K562 (cell line): ENCODE data around the gene ARL8A. TPM values are rescaled to one million over a fixed set of nuclear protein-coding genes. Genes with fewer than 3 reads are reported as not detected.
A peak's percentile ranks its signal among the peaks of the same experiment; 100 is the strongest.

Experiments
- BACH1 ChIP-seq: fragments of 200-800 bp; sonication (Bioruptor generic); IDR thresholded peaks from 2 replicates; pipeline ENCODE4 v1.6.1; 2016; ENCODE audit warnings: missing genetic modification characterization, missing compliant biosample characterization
- BCL6 ChIP-seq: fragments of 250-450 bp; sonication (Bioruptor Pico); IDR thresholded peaks from 2 replicates; pipeline ENCODE4 v1.4.0; 2020
- CBFB ChIP-seq: sonication (generic); formaldehyde crosslinking; IDR thresholded peaks from 2 replicates; pipeline ENCODE4 v1.4.0; 2020; ENCODE audit warnings: mild to moderate bottlenecking, missing genetic modification reagents
- DEAF1 ChIP-seq: fragments of 450-650 bp; formaldehyde crosslinking; IDR thresholded peaks from 2 replicates; pipeline ENCODE4 v1.4.0; 2020; ENCODE audit warnings: mild to moderate bottlenecking, moderate library complexity
- DIDO1 ChIP-seq: fragments of 450-650 bp; IDR thresholded peaks from 2 replicates; pipeline ENCODE4 v1.6.1; 2016; ENCODE audit warnings: low read depth, missing biosample characterization, missing genetic modification characterization
- ETV5 ChIP-seq: sonication (generic); formaldehyde crosslinking; IDR thresholded peaks from 2 replicates; pipeline ENCODE4 v1.4.0; 2020; ENCODE audit warnings: low read depth, mild to moderate bottlenecking, missing genetic modification reagents
- HINFP ChIP-seq: fragments of 450-650 bp; conservative IDR thresholded peaks from 2 replicates; pipeline ENCODE4 v1.6.1; 2016; ENCODE audit warnings: missing genetic modification characterization, low read depth, mild to moderate bottlenecking, control low read depth, missing compliant biosample characterization
- KLF13 ChIP-seq: fragments of 450-650 bp; IDR thresholded peaks from 2 replicates; pipeline ENCODE4 v1.6.1; 2016; ENCODE audit warnings: missing genetic modification characterization, low read depth, mild to moderate bottlenecking, missing compliant biosample characterization, moderate library complexity, borderline replicate concordance
- L3MBTL2 ChIP-seq: fragments of 450-650 bp; IDR thresholded peaks from 2 replicates; pipeline ENCODE4 v1.6.1; 2016; ENCODE audit warnings: mild to moderate bottlenecking, moderate library complexity
- MAFF ChIP-seq: IDR thresholded peaks from 2 replicates; pipeline ENCODE4 v1.6.1; 2012; ENCODE audit warnings: low read length, improper control_type of control experiment
- MAFG ChIP-seq: fragments of 450-650 bp; conservative IDR thresholded peaks from 2 replicates; pipeline ENCODE4 v1.6.1; 2016; ENCODE audit warnings: missing genetic modification characterization, missing compliant biosample characterization
- MCM5 ChIP-seq: fragments of 450-650 bp; IDR thresholded peaks from 2 replicates; pipeline ENCODE4 v1.6.1; 2016; ENCODE audit warnings: low read depth
- RBFOX2 ChIP-seq: fragments of 200-400 bp; formaldehyde crosslinking; IDR thresholded peaks from 2 replicates; pipeline ENCODE4 v1.6.1; 2017; ENCODE audit warnings: low read depth, mild to moderate bottlenecking, low read length, moderate library complexity
- SP1 ChIP-seq: sonication (generic); formaldehyde crosslinking; IDR thresholded peaks from 2 replicates; pipeline ENCODE4 v1.8.1; 2022; ENCODE audit warnings: mild to moderate bottlenecking, missing genetic modification reagents
- TAF15 ChIP-seq: fragments of 200-400 bp; formaldehyde crosslinking; IDR thresholded peaks from 2 replicates; pipeline ENCODE4 v1.6.1; 2017; ENCODE audit warnings: mild to moderate bottlenecking, low read depth, low read length, moderate library complexity
- TGIF2 ChIP-seq: sonication (generic); formaldehyde crosslinking; IDR thresholded peaks from 2 replicates; pipeline ENCODE4 v1.8.1; 2022; ENCODE audit warnings: mild to moderate bottlenecking, missing genetic modification reagents, moderate library complexity
- THRAP3 ChIP-seq: fragments of 450-650 bp; IDR thresholded peaks from 2 replicates; pipeline ENCODE4 v1.6.1; 2016; ENCODE audit warnings: mild to moderate bottlenecking, inconsistent platforms, borderline replicate concordance
- ZBTB8A ChIP-seq: fragments of 450-650 bp; IDR thresholded peaks from 2 replicates; pipeline ENCODE4 v1.6.1; 2018; ENCODE audit warnings: mild to moderate bottlenecking, moderate library complexity; ENCODE audit not compliant: partially characterized antibody
- ZC3H11A ChIP-seq: IDR thresholded peaks from 2 replicates; pipeline ENCODE4 v1.6.1; 2012; ENCODE audit warnings: low read depth, low read length, improper control_type of control experiment
- ZFX ChIP-seq: sonication (generic); formaldehyde crosslinking; IDR thresholded peaks from 2 replicates; pipeline ENCODE4 v1.8.0; 2022; ENCODE audit warnings: mild to moderate bottlenecking, missing genetic modification reagents, moderate library complexity
- ZNF165 ChIP-seq: fragments of 250-450 bp; sonication (Bioruptor Pico); IDR thresholded peaks from 2 replicates; pipeline ENCODE4 v1.4.0; 2020; ENCODE audit warnings: borderline replicate concordance
- ZNF583 ChIP-seq: fragments of 250-450 bp; sonication (Bioruptor Pico); IDR thresholded peaks from 2 replicates; pipeline ENCODE4 v1.4.0; 2020
- polyA plus RNA-seq, 8 experiments: library from polyadenylated mRNA; depleted of rRNA in 4 of 8; stranded (reverse) in 5 of 8; unstranded in 3 of 8; fragments of >200 nt; fragmentation: Nextera tagmentation in 2 of 8; fragmentation: Illumina TruSeq in 1 of 8; extraction: Ambion mirVana in 2 of 8; extraction: Trizol in 1 of 8; gene quantifications; 2 replicates each; pipeline versions ENCODE4 v1.2.1 to v1.2.3, GENCODE V29; 2011 to 2014; ENCODE audit warnings: inconsistent platforms in 1 of 8, missing spikeins in 1 of 8
- total RNA-seq, 7 experiments: library from RNA; depleted of rRNA in 6 of 7; stranded (reverse); fragments of >200 nt in 6 of 7; fragmentation: Illumina TruSeq in 2 of 7; extraction: Trizol in 2 of 7; gene quantifications; 2 replicates each; pipeline versions ENCODE4 v1.2.1 to v1.2.3, GENCODE V29; 2011 to 2021; ENCODE audit warnings: low replicate concordance in 1 of 7
- TF ChIP-seq, protein P1 (sequence below): fragments of 450-650 bp; formaldehyde crosslinking; IDR thresholded peaks from 2 replicates; pipeline ENCODE4 v1.4.0; 2022; ENCODE audit warnings: mild to moderate bottlenecking, moderate library complexity
- TF ChIP-seq, protein P2 (sequence below): sonication (generic); formaldehyde crosslinking; IDR thresholded peaks from 2 replicates; pipeline ENCODE4 v1.4.0; 2020; ENCODE audit warnings: mild to moderate bottlenecking, missing genetic modification reagents

ARL8A gene
- total and polyA plus RNA-seq, 9 of the 15 experiments (the other 6 are each of a cell fraction or from before 2014, with no cell fraction given), result 0.17 to 27.3 (median 15.6) TPM

- TF ChIP-seq MAFF (no peak), CBFB (CRISPR knock-in tag) (peak; percentile 38; the same call in 1 of the 2 replicates), ZNF165 (CRISPR knock-in tag) (no peak), TGIF2 (CRISPR knock-in tag) (no peak), BCL6 (CRISPR knock-in tag) (no peak), BACH1 (tag) (no peak), L3MBTL2 (0 out of 2 replicates have a peak, but pooled peaks have one; percentile 26), HINFP (tag) (no peak), ZBTB8A (no peak), ZC3H11A (no peak), MCM5 (no peak), SP1 (CRISPR knock-in tag) (0 out of 2 replicates have a peak, but pooled peaks have one; percentile 32), ZNF583 (no peak), ETV5 (CRISPR knock-in tag) (peak; percentile 68; the same call in 1 of the 2 replicates), DEAF1 (no peak), TAF15 (no peak), THRAP3 (no peak), RBFOX2 (0 out of 2 replicates have a peak, but pooled peaks have one; percentile 37), DIDO1 (tag) (no peak), MAFG (no peak), KLF13 (tag) (no peak), ZFX (CRISPR knock-in tag) (no peak)
- TF ChIP-seq, protein P1, sequence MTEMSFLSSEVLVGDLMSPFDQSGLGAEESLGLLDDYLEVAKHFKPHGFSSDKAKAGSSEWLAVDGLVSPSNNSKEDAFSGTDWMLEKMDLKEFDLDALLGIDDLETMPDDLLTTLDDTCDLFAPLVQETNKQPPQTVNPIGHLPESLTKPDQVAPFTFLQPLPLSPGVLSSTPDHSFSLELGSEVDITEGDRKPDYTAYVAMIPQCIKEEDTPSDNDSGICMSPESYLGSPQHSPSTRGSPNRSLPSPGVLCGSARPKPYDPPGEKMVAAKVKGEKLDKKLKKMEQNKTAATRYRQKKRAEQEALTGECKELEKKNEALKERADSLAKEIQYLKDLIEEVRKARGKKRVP (CRISPR knock-in tag), result no peak
- TF ChIP-seq, protein P2, sequence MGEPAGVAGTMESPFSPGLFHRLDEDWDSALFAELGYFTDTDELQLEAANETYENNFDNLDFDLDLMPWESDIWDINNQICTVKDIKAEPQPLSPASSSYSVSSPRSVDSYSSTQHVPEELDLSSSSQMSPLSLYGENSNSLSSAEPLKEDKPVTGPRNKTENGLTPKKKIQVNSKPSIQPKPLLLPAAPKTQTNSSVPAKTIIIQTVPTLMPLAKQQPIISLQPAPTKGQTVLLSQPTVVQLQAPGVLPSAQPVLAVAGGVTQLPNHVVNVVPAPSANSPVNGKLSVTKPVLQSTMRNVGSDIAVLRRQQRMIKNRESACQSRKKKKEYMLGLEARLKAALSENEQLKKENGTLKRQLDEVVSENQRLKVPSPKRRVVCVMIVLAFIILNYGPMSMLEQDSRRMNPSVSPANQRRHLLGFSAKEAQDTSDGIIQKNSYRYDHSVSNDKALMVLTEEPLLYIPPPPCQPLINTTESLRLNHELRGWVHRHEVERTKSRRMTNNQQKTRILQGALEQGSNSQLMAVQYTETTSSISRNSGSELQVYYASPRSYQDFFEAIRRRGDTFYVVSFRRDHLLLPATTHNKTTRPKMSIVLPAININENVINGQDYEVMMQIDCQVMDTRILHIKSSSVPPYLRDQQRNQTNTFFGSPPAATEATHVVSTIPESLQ (CRISPR knock-in tag), result no peak
Measured at GRCh38 chr1:202143011-202143767, 1.3 kb downstream of the ARL8A start (continued).
